Esophagus muscularis mucosa (tissue), 4 donors: ENCODE data around the gene HLCS. TPM values are rescaled to one million over a fixed set of nuclear protein-coding genes. Genes with fewer than 3 reads are reported as not detected.

ENCODE experiments used
- DNase-seq: peaks from one replicate; pipeline ENCODE4 v3.0.0-alpha.2; 2017; ENCODE audit errors: extremely low spot score
- H3K27ac ChIP-seq, 4 donors: fragments of 200-600 bp; sonication (generic); replicated peaks in 1 of 4; 1 replicate in 3 of 4; 2 replicates in 1 of 4; pipeline ENCODE4 v1.5.1; 2016 to 2019; ENCODE audit warnings: mild to moderate bottlenecking in 1 of 4
- H3K27me3 ChIP-seq, 4 donors: fragments of 200-600 bp; sonication (generic); one replicate each; pipeline versions ENCODE4 v1.5.1 to v1.6.0; 2016 to 2019
- H3K36me3 ChIP-seq, 4 donors: fragments of 200-600 bp; sonication (generic); one replicate each; pipeline ENCODE4 v1.5.1; 2016 to 2019
- H3K4me1 ChIP-seq, 4 donors: fragments of 200-600 bp; sonication (generic); one replicate each; pipeline ENCODE4 v1.5.1; 2016 to 2019
- H3K4me3 ChIP-seq, 4 donors: fragments of 200-600 bp; sonication (generic); 1 replicate in 2 of 4; 2 replicates in 2 of 4; pipeline ENCODE4 v1.5.1; 2016 to 2019; ENCODE audit warnings: mild to moderate bottlenecking in 4 of 4, moderate library complexity in 1 of 4
- H3K9me3 ChIP-seq, 4 donors: fragments of 200-600 bp; sonication (generic); 1 replicate in 3 of 4; 2 replicates in 1 of 4; pipeline ENCODE4 v1.5.1; 2016 to 2019
- CTCF ChIP-seq, 3 experiments: fragments of 200-600 bp in 2 of 3; fragments of 450-650 bp in 1 of 3; sonication (generic) in 2 of 3; IDR thresholded peaks; one replicate each; pipeline ENCODE4 v1.5.1; 2017 to 2019; ENCODE audit warnings: antibody characterized with exemption in 3 of 3, mild to moderate bottlenecking in 2 of 3, moderate library complexity in 1 of 3
- EP300 ChIP-seq: sonication (generic); formaldehyde crosslinking; IDR thresholded peaks from one replicate; pipeline ENCODE4 v1.6.1; 2017; ENCODE audit warnings: antibody characterized with exemption
- POLR2A ChIP-seq: fragments of 450-650 bp; IDR thresholded peaks from one replicate; pipeline ENCODE4 v1.6.1; 2017; ENCODE audit warnings: antibody characterized with exemption, moderate library complexity, mild to moderate bottlenecking, low read depth
- POLR2AphosphoS5 ChIP-seq, 2 donors: sonication (generic); formaldehyde crosslinking; IDR thresholded peaks; one replicate each; pipeline ENCODE4 v1.6.1; 2017; ENCODE audit warnings: antibody characterized with exemption in 2 of 2
- WGBS: methylation state at CpG from one replicate; pipeline ENCODE4 v1.1.5; 2018; 5-methylcytosine and 5-hydroxymethylcytosine counted together
- intact Hi-C: fragments of 100-400 bp; cut with DNase I; formaldehyde crosslinking; loops from one replicate; pipeline ENCODE4 v1.15.1; 2023
- total RNA-seq, 4 donors: library from RNA; depleted of rRNA; stranded (reverse); fragments of >200 nt; gene quantifications; one replicate each; pipeline versions ENCODE4 v1.1.0 to v1.2.1, GENCODE V29; 2016

HLCS gene
- total RNA-seq, 4 donors from 2014 or later = 15.9 to 25.3 (median 22.0) TPM

- no peak for TF ChIP-seq POLR2A
- TF ChIP-seq EP300 = no peak
- TF ChIP-seq CTCF (IDR thresholded peaks at IDR 0.05) = no peak
- no peak for TF ChIP-seq POLR2AphosphoS5 (IDR thresholded peaks at IDR 0.05)
Observed at GRCh38 chr21:36848730-36849274, 117.7 kb downstream of the HLCS start.

DNA sequence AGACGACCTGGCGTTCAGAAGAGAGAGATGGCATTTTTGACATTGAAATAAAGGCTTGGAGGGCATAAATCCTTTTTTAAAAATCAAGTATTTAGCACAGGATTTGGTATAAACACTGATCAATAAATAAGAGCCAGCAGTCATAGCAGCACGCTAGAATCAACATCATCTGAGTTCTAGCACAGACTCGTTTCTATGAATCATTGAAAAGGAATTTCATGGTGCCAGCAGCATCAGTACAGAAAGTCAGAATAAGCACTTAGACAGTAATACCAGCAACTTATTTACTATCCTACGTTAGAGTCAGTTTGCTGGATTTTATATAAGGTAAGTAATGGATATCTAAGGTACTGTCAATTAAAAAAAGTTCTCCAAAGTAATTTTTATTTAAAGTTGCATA lies 119.3 kb downstream of the HLCS start:
- H3K4me3 ChIP-seq = no peak overlapping the region
- 54% methylated on average over 5 of the region's 5 CpGs for WGBS
- H3K9me3 ChIP-seq = no peaks in the 10 kb centered on the region
- no peaks in the 10 kb centered on the region for H3K27me3 ChIP-seq
- TF ChIP-seq CTCF (IDR thresholded peaks at IDR 0.05) = no peak
- TF ChIP-seq EP300 = no peak
- TF ChIP-seq POLR2A = no peak
- TF ChIP-seq POLR2AphosphoS5 (IDR thresholded peaks at IDR 0.05) = no peak
- peaks cover 0 to 19% (median 8%) of the 10 kb centered on the region in 4 donors for H3K4me1 ChIP-seq
- H3K27ac ChIP-seq = no peak overlapping the region
- H3K36me3 ChIP-seq = no peaks in the 10 kb centered on the region
- no peak for DNase-seq
- intact Hi-C loops = no loop called here

More at GRCh38 chr21:36848730-36849274, 117.7 kb downstream of the HLCS start:
- Histone ChIP-seq H3K4me1 (peaks cover 0 to 19% (median 8%) of the 10 kb centered on the region in 4 donors), H3K4me3 (no peak overlapping the region), H3K9me3 (no peaks in the 10 kb centered on the region), H3K27ac (no peak overlapping the region), H3K27me3 (no peaks in the 10 kb centered on the region), H3K36me3 (no peaks in the 10 kb centered on the region)
- intact Hi-C loops = no loop called here
- 89% methylated on average over 3 of the region's 3 CpGs for WGBS
- DNase-seq = no peak

DNA sequence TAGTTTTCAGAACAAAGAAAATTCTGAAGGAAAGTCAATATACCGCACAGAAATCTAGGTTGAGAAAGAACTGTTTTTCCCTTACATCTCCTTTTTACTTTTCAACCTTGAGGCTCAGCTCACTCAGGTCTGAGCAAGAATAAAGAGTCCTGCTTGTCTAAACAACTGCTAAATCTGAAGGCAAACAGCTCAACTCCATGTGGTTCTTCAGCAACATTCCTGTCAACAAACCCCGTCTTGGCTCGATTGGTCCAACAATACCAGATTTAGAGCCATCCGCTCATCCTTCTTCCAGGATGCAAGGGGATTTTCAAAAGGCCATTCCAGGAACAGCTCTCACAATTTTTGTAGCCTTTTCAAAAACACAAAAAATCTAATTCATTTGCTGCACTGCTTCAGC lies 119.8 kb downstream of the HLCS start:
- intact Hi-C loops = no loop called here
- Histone ChIP-seq H3K4me1 (peaks cover 0 to 19% (median 8%) of the 10 kb centered on the region in 4 donors), H3K36me3 (no peaks in the 10 kb centered on the region), H3K27ac (no peak overlapping the region), H3K9me3 (no peaks in the 10 kb centered on the region), H3K27me3 (no peaks in the 10 kb centered on the region), H3K4me3 (no peak overlapping the region)
- no peak for TF ChIP-seq POLR2A
- no peak for TF ChIP-seq POLR2AphosphoS5 (IDR thresholded peaks at IDR 0.05)
- TF ChIP-seq CTCF (IDR thresholded peaks at IDR 0.05) = no peak
- TF ChIP-seq EP300 = no peak
- no peak for DNase-seq
- WGBS = 75% methylated on average over 4 of the region's 4 CpGs

DNA sequence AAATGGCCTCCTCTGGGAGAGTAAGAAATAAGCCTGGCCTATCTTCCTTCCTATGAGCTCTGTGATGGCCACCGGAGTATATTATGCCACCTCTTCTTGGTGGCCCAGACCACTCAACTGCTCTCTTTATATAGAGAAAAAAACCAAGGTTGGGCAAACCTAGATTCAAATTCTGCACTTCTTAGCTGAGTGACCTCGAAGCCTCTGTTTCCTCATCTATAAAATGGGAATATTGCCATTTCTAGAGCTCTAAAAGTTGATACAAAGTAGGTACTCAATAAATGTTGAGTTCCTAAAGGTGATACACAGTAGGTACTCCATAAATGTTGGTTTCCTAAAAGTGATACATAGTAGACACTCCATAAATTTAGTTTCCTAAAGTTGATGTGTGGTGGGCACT lies 120.7 kb downstream of the HLCS start:
- no peak overlapping the region for H3K27ac ChIP-seq
- H3K4me3 ChIP-seq = no peak overlapping the region
- no peaks in the 10 kb centered on the region for H3K36me3 ChIP-seq
- H3K9me3 ChIP-seq = no peaks in the 10 kb centered on the region
- TF ChIP-seq EP300 (no peak), POLR2A (no peak), CTCF (IDR thresholded peaks at IDR 0.05) (no peak), POLR2AphosphoS5 (IDR thresholded peaks at IDR 0.05) (no peak)
- H3K27me3 ChIP-seq = no peaks in the 10 kb centered on the region
- intact Hi-C loops = no loop called here
- no peak for DNase-seq
- H3K4me1 ChIP-seq = peaks cover 0 to 19% (median 8%) of the 10 kb centered on the region in 4 donors
- 98% methylated on average over 2 of the region's 2 CpGs for WGBS

GRCh38 chr21:36845070-36845469 lies 121.4 kb downstream of the HLCS start:
- Histone ChIP-seq H3K27me3 (no peaks in the 10 kb centered on the region), H3K27ac (no peak overlapping the region)
- TF ChIP-seq EP300 (no peak), POLR2A (no peak), CTCF (IDR thresholded peaks at IDR 0.05) (no peak), POLR2AphosphoS5 (IDR thresholded peaks at IDR 0.05) (no peak)

More at GRCh38 chr21:36845070-36845469, 121.4 kb downstream of the HLCS start:
- no peak for DNase-seq
- Histone ChIP-seq H3K9me3 (no peaks in the 10 kb centered on the region), H3K4me1 (peaks cover 0 to 16% (median 8%) of the 10 kb centered on the region in 4 donors), H3K4me3 (no peak overlapping the region), H3K36me3 (no peaks in the 10 kb centered on the region)
- intact Hi-C loops = no loop called here
- WGBS = 98% methylated on average over 10 of the region's 10 CpGs
